NCI-H748 (cell line): Measurements from ENCODE around the gene ATG10.
A peak's percentile ranks its signal among the peaks of the same experiment; 100 is the strongest.

Experiments used
- DNase-seq: peaks from one replicate; lab custom pipeline; 2025; ENCODE audit not compliant: unreplicated experiment; lab: John Stamatoyannopoulos, UW

Gene ATG10

DNA sequence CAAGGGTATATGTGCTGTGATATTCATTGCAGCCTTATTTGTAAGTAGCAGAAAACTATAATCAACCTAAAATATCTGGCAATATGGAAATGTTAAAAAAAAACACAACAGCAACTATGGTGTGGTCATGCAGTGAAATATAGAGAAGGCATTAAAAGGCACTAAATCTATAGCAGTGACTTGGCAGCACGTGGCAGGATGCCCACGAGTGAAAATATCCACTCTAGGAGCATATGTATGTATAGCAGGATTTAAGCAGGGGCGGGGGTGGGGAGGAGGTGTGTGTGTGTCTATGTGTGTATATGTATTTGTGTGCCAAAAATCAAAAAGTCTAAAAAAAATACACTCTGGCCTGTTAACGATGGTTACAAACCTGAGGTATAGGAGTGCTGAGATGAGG, 190.8 kb downstream of the ATG10 start:
- DNase-seq: no peak

DNA sequence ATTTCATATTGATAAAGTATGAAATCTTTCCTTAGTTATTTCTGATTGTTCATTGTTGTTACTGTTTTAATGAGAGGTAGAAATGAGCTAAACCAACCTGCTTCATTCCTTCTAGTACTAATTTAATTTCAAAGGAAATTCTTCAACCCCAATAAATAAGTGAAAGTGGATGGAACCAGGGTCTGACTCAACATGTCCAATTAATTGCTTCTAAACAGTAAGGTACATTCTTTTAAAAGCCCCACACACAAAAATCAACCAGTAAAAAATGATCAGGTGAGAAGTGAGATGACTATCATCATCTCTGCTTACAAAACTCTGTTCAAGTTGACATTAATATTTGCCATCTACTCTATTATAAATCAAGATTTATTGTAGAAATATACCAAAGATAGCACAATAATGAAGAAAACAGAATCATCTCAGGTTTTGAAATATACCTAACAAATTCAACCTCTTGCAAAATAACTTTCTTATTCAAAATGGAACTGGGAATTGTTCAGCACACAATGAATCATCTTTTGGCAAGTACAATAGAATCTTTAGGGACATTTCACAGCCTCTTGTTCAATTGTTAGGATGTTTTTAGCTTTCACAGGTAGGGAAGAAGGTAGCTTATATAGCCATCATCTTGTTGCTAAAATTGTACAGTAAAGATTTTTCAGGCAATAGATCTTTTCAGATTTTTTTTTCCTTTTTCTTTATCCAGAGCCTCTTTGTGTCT, 191.8 kb downstream of the ATG10 start:
- no peak for DNase-seq

DNA sequence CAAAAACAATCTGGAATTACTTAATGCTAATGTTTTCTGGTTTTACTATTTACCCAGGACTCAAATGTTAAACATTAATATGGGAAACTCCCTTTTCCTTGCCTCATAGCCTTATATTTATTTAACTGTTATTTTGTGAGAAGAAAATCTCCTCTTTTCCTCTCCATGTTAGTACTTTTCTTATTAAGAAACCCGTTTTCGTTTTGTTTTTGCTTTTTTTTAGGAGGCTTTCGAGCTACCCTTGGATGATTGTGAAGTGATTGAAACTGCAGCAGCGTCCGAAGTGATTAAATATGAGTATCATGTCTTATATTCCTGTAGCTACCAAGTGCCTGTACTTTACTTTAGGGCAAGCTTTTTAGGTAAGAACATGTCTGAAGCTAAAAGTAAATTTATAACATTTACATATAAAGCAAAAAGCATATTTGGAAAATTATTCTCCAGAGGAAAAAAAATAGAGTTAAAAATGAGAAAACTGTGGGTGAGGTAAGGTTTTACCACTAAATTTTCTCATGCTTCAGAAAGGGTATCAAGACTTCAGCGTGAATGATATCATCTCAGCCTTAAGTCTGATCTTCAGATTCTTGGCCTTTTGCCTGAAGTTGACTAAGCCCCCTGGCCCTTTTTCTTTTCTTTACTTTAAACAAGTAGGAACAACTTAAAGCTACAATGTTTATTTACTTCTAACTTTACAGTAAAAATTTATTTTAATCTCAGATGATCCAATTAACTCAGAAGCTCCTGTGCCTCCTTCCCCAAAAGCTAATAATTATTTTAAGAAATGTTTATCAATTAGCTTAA, 192.6 kb downstream of the ATG10 start:
- no peak for DNase-seq

DNA sequence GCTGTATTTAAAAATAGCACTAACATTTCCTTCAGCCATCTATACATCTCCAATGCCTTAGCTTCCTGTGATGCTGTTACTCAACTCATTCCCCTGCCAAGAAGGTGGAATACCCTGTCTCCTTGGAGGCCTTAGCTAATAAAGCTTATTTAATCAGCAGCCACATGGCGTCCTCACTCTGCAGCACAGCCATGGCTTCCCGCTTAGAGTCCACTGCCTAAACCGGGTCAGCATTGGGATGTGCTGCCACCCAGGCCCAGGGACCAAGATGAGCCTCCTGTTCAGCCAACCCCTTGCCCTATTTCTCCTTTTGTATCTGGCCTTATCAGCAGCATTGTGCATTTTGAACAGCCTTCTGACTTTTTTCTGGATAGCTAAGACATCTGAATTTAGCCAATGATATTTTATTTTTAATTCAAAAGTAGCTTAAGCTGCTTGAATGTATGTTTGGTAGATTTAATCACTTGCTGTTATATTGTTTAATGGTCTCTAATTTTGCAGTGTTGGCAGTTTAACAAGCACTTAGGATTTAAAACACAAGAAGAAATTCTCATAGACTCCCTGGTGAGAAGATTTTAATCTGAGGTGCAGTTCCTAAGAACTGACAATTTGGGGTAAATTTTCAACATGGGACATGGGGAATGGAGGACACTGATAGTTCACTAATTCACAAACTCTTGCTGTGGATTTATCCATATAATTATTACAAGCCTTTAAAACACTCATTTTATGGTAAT, 193.3 kb downstream of the ATG10 start:
- DNase-seq: peak; percentile 12

DNA sequence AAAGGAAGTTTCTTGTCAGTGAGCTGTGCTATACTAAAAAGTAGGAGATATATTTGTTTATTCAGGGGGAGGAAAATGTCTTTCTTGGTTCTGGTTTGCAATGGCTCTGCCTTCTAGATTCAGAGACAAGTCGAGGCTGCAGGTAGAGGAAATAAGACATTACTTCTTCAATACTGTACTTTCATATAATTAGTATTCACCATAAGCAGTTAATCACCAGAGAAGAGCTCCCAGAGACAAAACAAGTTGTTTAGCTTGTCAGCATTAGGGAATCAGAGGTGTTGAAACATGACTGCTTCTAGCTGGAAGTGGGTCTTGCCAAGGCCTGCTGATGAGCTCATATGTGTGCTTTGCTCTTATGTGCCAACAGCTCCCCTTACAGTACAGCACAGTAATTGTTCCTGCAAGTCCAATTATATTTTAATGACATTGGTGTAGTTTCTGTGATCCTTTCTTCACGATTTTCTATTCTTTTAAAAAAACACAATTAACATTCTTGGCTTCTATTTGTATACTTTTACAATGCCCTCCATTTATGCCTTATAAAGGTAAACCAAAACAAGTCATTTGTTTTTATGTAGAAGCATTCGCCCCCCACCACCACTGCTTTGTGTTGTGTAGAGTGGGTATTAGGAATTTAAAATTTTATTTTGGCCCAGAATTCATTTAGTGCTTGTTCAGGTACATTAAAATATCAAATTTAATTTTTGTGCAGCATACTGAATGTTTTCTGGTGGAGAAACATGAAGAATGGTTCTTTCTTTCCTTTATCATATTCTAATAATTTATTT, 194.1 kb downstream of the ATG10 start:
- peak; percentile 89 for DNase-seq

DNA sequence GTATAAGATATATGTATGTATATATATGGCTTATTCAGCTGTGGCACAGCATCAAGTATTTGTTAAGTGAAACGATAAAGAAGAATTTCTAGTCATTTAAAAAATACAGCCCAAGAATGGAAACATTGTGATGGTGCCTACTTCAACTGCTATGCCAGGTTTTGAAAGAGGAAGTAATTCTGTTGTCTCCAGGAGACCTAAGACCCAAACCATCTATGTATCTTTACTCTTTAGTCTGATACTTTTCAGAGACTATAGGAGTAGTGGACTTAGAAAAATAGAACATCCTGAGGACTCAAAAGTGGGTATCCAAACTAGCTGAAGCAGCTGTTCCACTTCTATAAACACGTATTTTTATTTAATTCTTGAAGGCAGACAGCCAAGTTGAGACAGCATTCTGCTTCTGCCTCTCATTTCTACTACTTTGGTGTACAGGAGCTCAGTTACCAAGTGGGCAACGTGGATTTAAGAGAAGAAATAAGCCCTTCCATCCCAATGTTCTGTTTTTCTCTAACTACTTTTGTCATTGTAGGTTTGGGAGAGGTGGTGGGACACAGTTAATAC, 195.6 kb downstream of the ATG10 start:
- no peak for DNase-seq

DNA sequence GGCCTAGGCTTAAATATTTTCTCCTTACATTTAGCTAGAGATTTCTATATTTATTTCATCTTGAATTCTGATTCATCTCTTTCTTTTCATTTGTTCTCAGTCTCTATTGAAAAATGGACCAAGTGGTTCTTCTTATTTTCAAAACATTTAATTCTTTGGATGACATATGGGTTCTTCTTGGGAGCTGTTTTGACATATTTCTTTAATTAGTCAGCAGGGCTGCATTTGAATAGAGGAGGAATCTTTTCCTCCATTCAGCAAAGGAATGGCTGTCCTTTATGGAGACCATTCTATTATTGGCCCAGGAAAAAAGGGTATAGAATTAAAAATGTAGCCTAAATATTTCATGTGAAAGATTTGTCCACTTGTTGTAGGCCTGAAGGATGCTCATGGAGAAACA, 196.5 kb downstream of the ATG10 start:
- no peak for DNase-seq

DNA sequence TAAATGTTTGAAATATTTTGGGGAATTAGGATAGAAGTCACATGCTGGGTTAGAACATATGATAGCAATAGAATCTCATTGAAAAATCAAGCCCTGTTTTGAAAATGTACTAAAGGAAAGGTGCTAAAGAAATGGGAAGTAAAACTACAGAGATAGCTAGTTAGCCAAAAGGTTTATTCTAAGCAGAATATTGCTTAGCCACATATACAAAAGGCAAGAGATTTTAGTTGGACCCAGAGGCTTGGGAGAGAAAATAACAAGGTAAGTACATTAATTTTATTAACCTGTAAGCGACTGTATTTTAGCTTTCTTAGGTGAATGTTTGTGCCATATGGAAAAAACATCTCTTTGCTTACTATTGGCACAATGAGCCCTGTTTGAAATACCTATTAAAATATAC, 198.1 kb downstream of the ATG10 start:
- DNase-seq: no peak

DNA sequence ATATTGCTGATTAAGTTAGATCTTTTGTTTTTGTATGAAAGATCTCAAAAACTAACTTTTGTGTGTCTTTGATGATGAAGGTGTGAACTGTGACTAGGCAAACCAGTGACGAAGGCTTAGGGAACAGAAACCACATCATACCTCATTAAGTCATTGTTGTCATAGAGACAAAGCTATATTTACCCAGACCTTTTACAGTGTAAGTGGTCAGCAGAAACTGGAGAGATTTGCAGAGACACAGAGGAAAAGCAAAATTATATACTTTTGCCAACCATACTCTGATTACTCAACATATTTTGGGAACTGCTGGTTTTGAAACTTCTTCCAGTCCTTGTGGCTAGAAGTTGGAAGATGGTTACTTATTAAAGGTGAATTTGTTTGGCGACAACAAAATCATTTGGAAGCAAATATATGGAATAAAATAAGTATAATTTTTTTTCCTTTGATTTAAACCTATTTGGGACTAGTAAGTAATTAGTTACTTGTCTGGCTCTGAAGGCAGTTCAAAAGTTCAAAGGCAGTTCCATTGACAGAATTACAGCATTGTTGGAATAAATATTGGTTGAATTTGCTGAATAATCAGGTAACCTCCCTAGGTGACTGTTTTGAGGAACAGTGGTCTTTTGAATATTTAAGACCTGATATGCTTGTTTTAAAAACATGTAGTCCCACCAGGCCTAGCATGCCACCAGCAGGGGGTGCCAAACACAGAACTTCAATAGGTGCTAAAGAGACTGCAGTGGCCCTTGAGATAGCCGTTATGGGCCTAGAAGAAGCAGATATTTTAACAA, 202.5 kb downstream of the ATG10 start:
- peak; percentile 62 for DNase-seq

DNA sequence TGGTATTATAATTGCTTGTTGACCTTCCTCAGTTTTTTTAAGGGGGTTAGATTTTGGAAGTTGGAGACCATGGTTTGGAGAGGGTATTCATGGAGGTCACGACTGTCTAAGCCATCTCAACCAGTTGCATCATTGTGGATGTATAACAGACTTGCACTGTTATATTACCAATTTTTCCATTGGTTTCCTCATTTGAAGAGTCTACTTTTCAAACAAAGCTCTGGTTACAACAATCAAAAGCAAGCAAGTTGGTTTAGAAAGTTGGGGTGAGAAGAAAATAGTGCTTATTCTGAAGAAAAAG, 203.0 kb downstream of the ATG10 start:
- no peak for DNase-seq

DNA sequence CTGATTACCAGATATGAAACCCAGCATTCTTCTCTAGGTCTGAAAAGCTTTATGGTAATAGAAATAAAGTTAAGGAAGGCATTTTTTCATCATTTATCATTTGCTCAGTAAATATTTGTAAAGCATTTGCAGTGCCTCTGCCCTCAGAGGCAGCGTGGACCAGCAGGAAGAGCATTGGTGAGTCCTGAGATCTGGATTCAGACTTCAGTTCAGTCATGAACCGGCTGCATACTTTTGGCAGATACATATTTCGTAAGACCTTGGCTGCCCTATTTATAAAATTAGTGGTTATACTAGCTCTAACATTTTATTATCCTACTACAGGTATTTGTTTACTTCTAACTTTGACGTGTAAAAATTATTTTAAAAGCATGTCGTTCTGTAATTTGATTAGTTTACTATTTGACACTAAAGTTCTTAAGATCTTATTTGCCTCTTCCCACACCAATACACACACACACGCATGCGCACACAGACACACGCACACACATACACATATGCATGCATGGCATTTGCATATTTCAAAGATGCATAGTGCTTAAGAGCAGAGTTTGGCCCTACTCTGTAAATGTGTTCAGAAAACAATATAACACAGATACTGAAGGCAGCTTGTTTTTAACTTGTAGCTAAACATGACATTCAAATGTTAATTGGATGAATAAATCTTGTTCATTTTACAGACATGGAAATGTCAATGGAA, 204.4 kb downstream of the ATG10 start:
- DNase-seq: no peak

DNA sequence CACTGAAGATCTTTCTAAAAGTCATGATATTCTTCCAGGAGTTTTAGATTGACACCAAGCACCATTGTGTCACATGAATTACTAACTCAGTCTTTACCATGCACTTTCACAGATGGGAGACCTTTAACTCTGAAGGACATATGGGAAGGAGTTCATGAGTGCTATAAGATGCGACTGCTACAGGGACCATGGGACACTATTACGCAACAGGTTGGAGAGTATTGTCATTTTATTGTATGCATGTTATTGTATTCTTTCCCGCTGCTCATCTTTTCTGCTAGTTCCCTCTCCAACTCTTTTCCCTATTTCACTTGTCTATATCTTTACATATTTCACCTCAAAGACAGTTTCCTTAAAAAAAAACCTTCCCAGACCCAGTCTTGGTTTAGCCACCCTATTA, 206.6 kb downstream of the ATG10 start:
- no peak for DNase-seq

DNA sequence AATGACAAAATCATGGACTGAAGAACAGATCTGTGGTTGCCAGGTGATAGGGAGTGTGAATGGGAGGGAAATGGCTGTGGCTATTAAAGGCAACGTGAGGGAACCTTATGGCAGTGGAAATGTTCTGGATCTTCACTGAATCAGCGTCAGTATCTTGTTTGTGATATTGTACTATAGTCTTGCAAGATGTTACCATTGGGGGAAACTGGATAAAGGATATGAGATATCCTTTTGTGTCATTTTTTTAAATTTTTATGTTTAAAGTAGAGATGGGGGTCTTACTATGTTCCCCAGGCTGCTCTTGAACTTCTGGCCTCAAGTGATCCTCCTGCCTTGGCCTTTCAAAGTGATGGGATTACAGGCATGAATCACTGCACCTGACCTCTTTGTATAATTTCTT, 210.8 kb downstream of the ATG10 start:
- DNase-seq: no peak

DNA sequence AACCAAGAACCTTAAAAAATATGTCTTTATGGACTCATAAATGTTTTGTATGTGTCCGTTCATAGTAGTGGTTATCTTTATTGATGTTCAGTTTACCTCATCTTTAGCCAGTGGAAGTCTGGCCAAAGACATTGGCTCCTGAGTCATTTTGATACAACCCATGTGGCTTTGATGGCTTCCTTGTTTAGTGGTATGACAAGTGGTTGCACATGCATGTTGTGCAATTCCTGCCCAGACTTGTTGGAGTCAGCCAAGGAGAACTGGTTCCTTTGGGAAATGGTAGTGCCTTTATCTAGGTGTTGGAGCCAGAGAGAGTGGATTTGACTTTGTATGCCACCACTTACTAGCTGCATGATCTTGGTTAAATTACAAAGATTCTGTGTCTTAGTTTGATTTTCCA, 212.0 kb downstream of the ATG10 start:
- no peak for DNase-seq

DNA sequence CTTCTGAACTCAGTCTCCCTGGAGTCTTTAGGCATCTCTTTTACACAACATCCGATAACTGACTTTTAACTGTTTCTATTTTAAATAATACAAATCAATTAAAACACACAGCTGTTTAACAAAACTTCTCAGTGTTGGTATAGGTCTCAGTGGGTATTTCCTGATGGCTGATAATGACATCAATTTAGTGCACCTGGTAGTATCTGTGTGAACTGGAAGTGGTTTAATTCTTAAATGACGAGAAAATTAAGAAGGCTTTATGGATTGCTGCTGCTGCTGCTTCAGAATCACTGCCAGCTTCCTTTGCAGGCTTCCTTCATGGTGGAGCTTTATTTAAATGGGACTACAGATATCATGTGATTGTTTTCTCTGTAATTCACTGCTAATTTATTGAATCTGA, 214.0 kb downstream of the ATG10 start:
- peak; percentile 10 for DNase-seq

DNA sequence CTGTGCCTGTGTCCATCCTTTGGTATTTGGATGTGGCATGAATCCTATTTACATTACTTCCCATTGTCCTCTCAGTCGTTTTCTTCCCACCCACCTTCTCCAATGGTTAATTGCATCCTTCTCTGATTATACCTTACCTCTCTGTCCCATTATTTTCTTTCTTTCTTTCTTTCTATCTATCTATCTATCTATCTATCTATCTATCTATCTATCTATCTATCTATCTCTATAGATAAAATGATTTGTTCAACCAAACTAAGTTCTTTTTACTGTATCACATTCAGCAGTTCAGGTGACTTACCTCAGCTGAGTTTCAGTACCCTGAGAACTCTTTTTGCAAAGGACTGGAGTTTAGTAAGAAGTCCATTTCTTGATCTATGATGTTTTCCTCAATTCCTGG, 225.7 kb downstream of the ATG10 start:
- DNase-seq: no peak

DNA sequence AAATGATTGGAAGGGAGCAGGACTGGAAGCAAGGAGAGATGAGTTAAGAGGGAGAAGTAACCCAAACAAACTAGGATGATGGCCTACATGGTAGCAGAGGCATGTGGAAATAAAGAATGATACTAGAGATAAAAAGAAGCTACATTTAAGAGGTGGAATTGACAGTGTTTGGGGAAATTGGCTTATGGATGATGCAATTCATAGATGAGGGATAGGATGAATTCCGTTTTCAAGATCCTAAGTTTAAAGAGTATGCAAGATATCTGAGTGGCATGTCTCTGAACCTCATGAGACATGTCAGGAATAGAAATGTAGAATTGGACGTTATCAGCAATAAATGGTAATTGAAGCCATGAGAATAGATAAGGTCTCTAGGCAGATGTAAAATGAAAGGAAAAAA, 232.7 kb downstream of the ATG10 start:
- no peak for DNase-seq

DNA sequence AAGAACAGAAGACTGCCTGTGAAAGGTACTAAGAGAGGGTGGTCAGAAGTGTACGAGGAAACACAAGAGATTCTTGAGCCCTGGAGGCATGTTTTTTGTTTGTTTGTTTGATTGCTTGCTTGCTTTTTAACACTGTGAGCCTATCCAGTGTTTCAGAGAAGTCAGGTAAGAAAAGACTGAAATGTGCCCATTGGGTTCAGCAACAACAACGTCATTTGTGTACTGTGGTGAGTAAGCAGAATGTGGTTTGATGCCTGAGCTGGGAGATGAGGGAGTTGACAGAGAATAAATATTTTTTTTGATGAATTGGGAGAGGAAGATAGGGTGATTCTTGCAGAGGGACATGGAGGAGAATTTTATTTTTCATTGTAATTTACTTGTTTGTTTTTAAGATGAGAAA, 233.2 kb downstream of the ATG10 start:
- no peak for DNase-seq

DNA sequence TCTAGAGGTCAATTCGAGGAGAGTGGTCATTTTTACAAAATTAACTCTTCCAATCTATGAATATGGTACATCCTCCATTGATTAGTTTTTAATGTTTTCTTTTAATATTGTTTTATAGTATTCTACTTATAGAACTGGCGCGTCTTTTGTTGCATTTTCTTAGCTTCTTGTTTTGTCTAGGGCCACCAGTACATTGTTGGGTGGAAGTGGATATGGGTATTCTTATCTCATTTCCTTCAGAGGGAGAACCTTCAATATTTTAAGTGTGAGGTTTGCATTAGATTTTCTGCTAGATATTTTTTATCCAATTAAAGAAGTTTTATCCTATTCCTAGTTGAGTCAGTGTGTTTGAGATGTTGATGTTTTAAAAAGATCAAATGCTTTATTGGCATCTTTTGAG, 236.5 kb downstream of the ATG10 start:
- DNase-seq: no peak
